ENCODE measurements around the gene TREM1. TPM values are rescaled to one million over a fixed set of nuclear protein-coding genes. Genes with fewer than 3 reads are reported as not detected.

The TREM1 gene
- total and polyA plus RNA-seq, 3 donors from 2014 or later: 0.16 to 1.4 (median 0.93) TPM

GRCh38 chr6:41272591-41273240, 13.8 kb downstream of the TREM1 start:
- Histone ChIP-seq H3K4me3 (no peak overlapping the region), H3K4me1 (no peaks in the 10 kb centered on the region), H3K27me3 (no peaks in the 10 kb centered on the region), H3K36me3 (ENCODE audit: low read depth, missing control alignments) (no peaks in the 10 kb centered on the region), H3K27ac (no peak overlapping the region), H3K9me3 (no peaks in the 10 kb centered on the region)
- no peak for TF ChIP-seq CTCF (IDR thresholded peaks at IDR 0.05)
- no peak for TF ChIP-seq POLR2A (IDR thresholded peaks at IDR 0.05)
- intact Hi-C loops (cut with DNase I; ENCODE audit: low total_unique reads): no loop called here
- 94 to 100% methylated on average over 5 of the region's 5 CpGs for WGBS, 2 donors
- no peak for DNase-seq

GRCh38 chr6:41271901-41272395, 14.5 kb downstream of the TREM1 start:
- no peaks in the 10 kb centered on the region for H3K27me3 ChIP-seq
- H3K36me3 ChIP-seq (ENCODE audit: low read depth, missing control alignments): no peaks in the 10 kb centered on the region
- TF ChIP-seq CTCF (IDR thresholded peaks at IDR 0.05): no peak
- no peak for TF ChIP-seq POLR2A (IDR thresholded peaks at IDR 0.05)
- H3K27ac ChIP-seq: no peak overlapping the region
- 75 to 76% methylated on average over 7 of the region's 7 CpGs for WGBS, 2 donors
- intact Hi-C loops (cut with DNase I; ENCODE audit: low total_unique reads): no loop called here
- no peaks in the 10 kb centered on the region for H3K9me3 ChIP-seq
- peak; percentile 35 for DNase-seq
- no peaks in the 10 kb centered on the region for H3K4me1 ChIP-seq
- H3K4me3 ChIP-seq: no peak overlapping the region

- DNase-seq: no peak
- TF ChIP-seq POLR2A (IDR thresholded peaks at IDR 0.05) (no peak), CTCF (IDR thresholded peaks at IDR 0.05) (no peak)
- Histone ChIP-seq H3K4me1 (no peaks in the 10 kb centered on the region), H3K27me3 (no peaks in the 10 kb centered on the region), H3K36me3 (ENCODE audit: low read depth, missing control alignments) (no peaks in the 10 kb centered on the region), H3K27ac (no peak overlapping the region), H3K9me3 (no peaks in the 10 kb centered on the region), H3K4me3 (no peak overlapping the region)
- intact Hi-C loops (cut with DNase I; ENCODE audit: low total_unique reads): no loop called here
- WGBS, 2 donors: 79 to 89% methylated on average over 4 of the region's 4 CpGs
Observed at GRCh38 chr6:41269716-41270115, 16.8 kb downstream of the TREM1 start.

GRCh38 chr6:41269166-41269565, 17.3 kb downstream of the TREM1 start:
- TF ChIP-seq CTCF (IDR thresholded peaks at IDR 0.05): no peak
- TF ChIP-seq POLR2A (IDR thresholded peaks at IDR 0.05): no peak
- Histone ChIP-seq H3K4me3 (no peak overlapping the region), H3K4me1 (no peaks in the 10 kb centered on the region), H3K27ac (no peak overlapping the region), H3K27me3 (no peaks in the 10 kb centered on the region), H3K9me3 (no peaks in the 10 kb centered on the region), H3K36me3 (ENCODE audit: low read depth, missing control alignments) (no peaks in the 10 kb centered on the region)
- 88 to 97% methylated on average over 2 of the region's 2 CpGs for WGBS, 2 donors
- no peak for DNase-seq
- intact Hi-C loops (cut with DNase I; ENCODE audit: low total_unique reads): no loop called here

- no peaks in the 10 kb centered on the region for H3K36me3 ChIP-seq (ENCODE audit: low read depth, missing control alignments)
- DNase-seq: no peak
- H3K27me3 ChIP-seq: no peaks in the 10 kb centered on the region
- no peak overlapping the region for H3K27ac ChIP-seq
- H3K4me1 ChIP-seq: no peaks in the 10 kb centered on the region
- no peak overlapping the region for H3K4me3 ChIP-seq
- TF ChIP-seq CTCF (IDR thresholded peaks at IDR 0.05) (no peak), POLR2A (IDR thresholded peaks at IDR 0.05) (no peak)
- H3K9me3 ChIP-seq: no peaks in the 10 kb centered on the region
- intact Hi-C loops (cut with DNase I; ENCODE audit: low total_unique reads): no loop called here
Observed at GRCh38 chr6:41268478-41268877, 18.0 kb downstream of the TREM1 start.

Measured in testis (tissue), 3 donors.